AG09309 (cell line): ENCODE data around the gene RETN.

Experiments
- DNase-seq: peaks from one replicate; pipeline ENCODE4 v3.0.0-alpha.2; 2010; ENCODE audit warnings: low read depth
- H3K4me3 ChIP-seq: 2 replicates; pipeline ENCODE4 v1.5.1; 2011; ENCODE audit warnings: mild to moderate bottlenecking, low read depth, low read length, moderate library complexity; ENCODE audit not compliant: control insufficient read depth
- CTCF ChIP-seq: IDR thresholded peaks from 2 replicates; pipeline ENCODE4 v1.5.1; 2011; ENCODE audit warnings: mild to moderate bottlenecking, low read depth, low read length, inconsistent platforms; ENCODE audit not compliant: insufficient read depth, control insufficient read depth; ENCODE audit errors: missing control alignments

RETN gene

DNA sequence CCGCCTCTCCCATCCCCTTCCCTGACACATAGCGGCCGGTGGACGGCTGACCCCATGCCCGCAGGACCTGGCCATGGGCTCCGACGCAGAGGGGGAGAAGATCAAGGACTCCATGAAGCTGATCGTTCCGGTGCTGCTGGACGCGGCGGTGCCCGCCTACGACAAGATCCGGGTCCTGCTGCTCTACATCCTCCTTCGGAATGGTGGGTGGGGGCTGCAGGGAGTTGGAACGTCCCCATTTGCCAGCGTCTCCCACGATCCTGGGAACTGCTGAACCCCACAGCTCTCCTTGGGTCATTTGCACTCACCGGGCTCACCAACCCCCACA, 24.3 kb upstream of the RETN start:
- no peak for DNase-seq
- TF ChIP-seq CTCF, result no peak
- no peak overlapping the region for H3K4me3 ChIP-seq

- TF ChIP-seq CTCF, result no peak
- no peak overlapping the region for H3K4me3 ChIP-seq
Measured at GRCh38 chr19:7645163-7645562, 23.7 kb upstream of the RETN start.

GRCh38 chr19:7645656-7646425, 23.0 kb upstream of the RETN start:
- TF ChIP-seq CTCF, result no peak
- DNase-seq, result no peak
- no peak overlapping the region for H3K4me3 ChIP-seq

More at GRCh38 chr19:7645163-7645562, 23.7 kb upstream of the RETN start:
- DNase-seq, result no peak

DNA sequence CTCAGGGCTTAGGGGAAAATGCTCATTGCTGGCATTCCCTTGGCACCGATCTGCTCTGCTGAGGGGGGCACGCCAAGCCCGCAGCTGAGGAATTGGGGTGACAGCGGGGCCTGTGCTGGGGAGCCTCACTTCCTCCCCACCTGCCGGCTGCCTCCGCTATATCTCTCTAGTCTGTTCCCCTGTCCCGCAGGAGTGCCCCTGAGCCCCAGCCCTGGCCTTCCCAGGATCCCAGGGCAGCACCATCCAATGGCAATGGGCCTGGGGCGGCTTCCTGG, 22.5 kb upstream of the RETN start:
- no peak for TF ChIP-seq CTCF
- DNase-seq, result no peak
- H3K4me3 ChIP-seq, result no peak overlapping the region

DNA sequence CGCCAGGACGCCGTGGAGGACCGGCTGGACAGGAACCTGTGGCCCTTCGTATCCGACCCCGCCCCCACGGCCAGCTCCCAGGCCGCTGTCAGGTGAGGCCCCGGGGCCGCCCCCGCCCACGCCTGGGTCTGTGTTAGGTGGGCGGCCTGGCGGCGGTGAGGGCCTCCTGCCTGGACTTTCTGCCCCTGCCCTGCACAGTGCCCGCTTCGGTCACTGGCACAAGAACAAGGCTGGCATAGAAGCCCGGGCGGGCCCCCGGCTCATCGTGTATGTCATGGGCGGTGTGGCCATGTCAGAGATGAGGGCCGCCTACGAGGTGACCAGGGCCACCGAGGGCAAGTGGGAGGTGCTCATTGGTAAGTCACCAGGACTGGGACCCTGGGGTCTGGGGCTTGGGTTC, 21.7 kb upstream of the RETN start:
- DNase-seq, result no peak
- no peak overlapping the region for H3K4me3 ChIP-seq
- no peak for TF ChIP-seq CTCF

- TF ChIP-seq CTCF, result no peak
- H3K4me3 ChIP-seq, result no peak overlapping the region
- no peak for DNase-seq
Measured at GRCh38 chr19:7648265-7649014, 20.4 kb upstream of the RETN start.
